NB4 (cell line): ENCODE data around the gene CAPN3.

Experiments
- DNase-seq: peaks from one replicate; pipeline ENCODE4 v3.0.0; 2010; ENCODE audit warnings: low read depth
- H3K4me3 ChIP-seq: one replicate; pipeline ENCODE4 v1.5.1; 2011; ENCODE audit warnings: mild to moderate bottlenecking, low read depth, low read length, moderate library complexity
- MAX ChIP-seq: IDR thresholded peaks from 2 replicates; pipeline ENCODE4 v1.6.1; 2011; ENCODE audit warnings: low read depth, low read length
- MYC ChIP-seq: IDR thresholded peaks from 2 replicates; pipeline ENCODE4 v1.6.1; 2011; ENCODE audit warnings: low read depth, low read length
- POLR2A ChIP-seq: IDR thresholded peaks from 2 replicates; pipeline ENCODE4 v1.6.1; 2011; ENCODE audit warnings: mild to moderate bottlenecking; ENCODE audit not compliant: insufficient read length; ENCODE audit errors: extremely low read depth

The CAPN3 gene

GRCh38 chr15:42461261-42461660 is 102.0 kb downstream of the CAPN3 start:
- no peak overlapping the region for H3K4me3 ChIP-seq
- TF ChIP-seq MYC (no peak), POLR2A (no peak), MAX (no peak)
- DNase-seq = no peak
